H9 (cell line): ENCODE data around the gene RHNO1. TPM values are rescaled to one million over a fixed set of nuclear protein-coding genes. Genes with fewer than 3 reads are reported as not detected.

Experiments
- DNase-seq: peaks from one replicate; pipeline ENCODE4 v3.0.0-alpha.2; 2017
- H2AFZ ChIP-seq: one replicate; pipeline ENCODE4 v1.6.1; 2013; ENCODE audit warnings: mild to moderate bottlenecking, low read length, control low read depth, moderate library complexity
- H2AK5ac ChIP-seq: 2 replicates; pipeline ENCODE4 v1.6.1; 2013; ENCODE audit warnings: low read length, control low read depth, mixed read lengths; ENCODE audit not compliant: insufficient read length
- H2BK120ac ChIP-seq: one replicate; pipeline ENCODE4 v1.6.1; 2013; ENCODE audit warnings: low read depth, mild to moderate bottlenecking, low read length, control low read depth, inconsistent platforms; ENCODE audit not compliant: poor library complexity, severe bottlenecking
- H2BK12ac ChIP-seq: 2 replicates; pipeline ENCODE4 v1.6.1; 2013; ENCODE audit warnings: low read length, control low read depth, mixed read lengths, low read depth; ENCODE audit not compliant: insufficient read length
- H2BK15ac ChIP-seq: 2 replicates; pipeline ENCODE4 v1.6.1; 2013; ENCODE audit warnings: low read depth, low read length, control low read depth
- H2BK20ac ChIP-seq: one replicate; pipeline ENCODE4 v1.6.1; 2013; ENCODE audit warnings: low read depth, mild to moderate bottlenecking, low read length, control low read depth, inconsistent platforms; ENCODE audit not compliant: poor library complexity, severe bottlenecking
- H2BK5ac ChIP-seq: 2 replicates; pipeline ENCODE4 v1.6.1; 2013; ENCODE audit warnings: low read length, control low read depth, mixed read lengths; ENCODE audit not compliant: insufficient read length
- H3K14ac ChIP-seq: 2 replicates; pipeline ENCODE4 v1.6.1; 2013; ENCODE audit warnings: low read length, control low read depth; ENCODE audit not compliant: insufficient read depth
- H3K18ac ChIP-seq: 2 replicates; pipeline ENCODE4 v1.6.1; 2013; ENCODE audit warnings: low read depth, mild to moderate bottlenecking, mixed read lengths, low read length, control low read depth; ENCODE audit not compliant: insufficient read length
- H3K23ac ChIP-seq: 2 replicates; pipeline ENCODE4 v1.6.1; 2013; ENCODE audit warnings: low read length, control low read depth, mixed read lengths, low read depth; ENCODE audit not compliant: insufficient read length
- H3K23me2 ChIP-seq: 2 replicates; pipeline ENCODE4 v1.6.1; 2013; ENCODE audit warnings: low read depth, mild to moderate bottlenecking, mixed read lengths, low read length, control low read depth; ENCODE audit not compliant: insufficient read length, poor library complexity, severe bottlenecking
- H3K27ac ChIP-seq: 2 replicates; pipeline ENCODE4 v1.5.1; 2013; ENCODE audit warnings: low read length, control low read depth, mixed read lengths, low read depth; ENCODE audit not compliant: insufficient read length
- H3K27me3 ChIP-seq: 2 replicates; pipeline ENCODE4 v1.6.1; 2013; ENCODE audit warnings: low read length, control low read depth, inconsistent platforms; ENCODE audit not compliant: insufficient read depth
- H3K4ac ChIP-seq: 2 replicates; pipeline ENCODE4 v1.6.1; 2013; ENCODE audit warnings: low read depth, mild to moderate bottlenecking, control low read depth, inconsistent platforms, low read length, moderate library complexity
- H3K4me1 ChIP-seq: 2 replicates; pipeline ENCODE4 v1.6.1; 2013; ENCODE audit warnings: low read length, control low read depth, inconsistent platforms; ENCODE audit not compliant: insufficient read depth
- H3K4me2 ChIP-seq: 2 replicates; pipeline ENCODE4 v1.6.1; 2013; ENCODE audit warnings: low read length, control low read depth, mixed read lengths; ENCODE audit not compliant: insufficient read length, insufficient read depth
- H3K56ac ChIP-seq: 2 replicates; pipeline ENCODE4 v1.6.1; 2013; ENCODE audit warnings: low read depth, mild to moderate bottlenecking, mixed read lengths, low read length, control low read depth; ENCODE audit not compliant: insufficient read length
- H3K79me1 ChIP-seq: 2 replicates; pipeline ENCODE4 v1.6.1; 2013; ENCODE audit warnings: low read depth, mild to moderate bottlenecking, moderate library complexity, low read length, control low read depth, inconsistent platforms; ENCODE audit not compliant: insufficient read depth, poor library complexity, severe bottlenecking
- H3K79me2 ChIP-seq: 2 replicates; pipeline ENCODE4 v1.6.1; 2013; ENCODE audit warnings: low read length, control low read depth, inconsistent platforms; ENCODE audit not compliant: insufficient read depth
- H3K9ac ChIP-seq: 2 replicates; pipeline ENCODE4 v1.6.1; 2013; ENCODE audit warnings: low read length, control low read depth, mixed read lengths; ENCODE audit not compliant: insufficient read length; ENCODE audit errors: extremely low read depth
- H3K9me3 ChIP-seq: one replicate; pipeline ENCODE4 v1.6.1; 2013; ENCODE audit warnings: low read depth, low read length, inconsistent platforms; ENCODE audit not compliant: control insufficient read depth
- H3T11ph ChIP-seq: one replicate; pipeline ENCODE4 v1.6.1; 2013; ENCODE audit warnings: mild to moderate bottlenecking, low read length, control low read depth, inconsistent platforms
- H4K20me1 ChIP-seq: one replicate; pipeline ENCODE4 v1.6.1; 2013; ENCODE audit not compliant: control insufficient read depth, insufficient read length, insufficient read depth
- H4K5ac ChIP-seq: 2 replicates; pipeline ENCODE4 v1.6.1; 2013; ENCODE audit warnings: low read depth, mild to moderate bottlenecking, mixed read lengths, low read length, control low read depth; ENCODE audit not compliant: insufficient read length
- H4K8ac ChIP-seq: replicated peaks from 2 replicates; pipeline ENCODE4 v1.6.1; 2013; ENCODE audit warnings: low read length, control low read depth, mixed read lengths, low read depth; ENCODE audit not compliant: insufficient read length
- H4K91ac ChIP-seq: 2 replicates; pipeline ENCODE4 v1.6.1; 2013; ENCODE audit warnings: low read depth, mild to moderate bottlenecking, moderate library complexity, mixed read lengths, low read length, control low read depth; ENCODE audit not compliant: insufficient read length
- H3K27ac Mint-ChIP-seq, 3 experiments: 2 replicates in 2 of 3; 3 replicates in 1 of 3; pipeline ENCODE4 v1.8.0; 2020 to 2021; ENCODE audit warnings: mixed read lengths in 3 of 3, mild to moderate bottlenecking in 1 of 3, moderate library complexity in 1 of 3
- H3K27me3 Mint-ChIP-seq: 2 replicates; pipeline ENCODE4 v1.8.0; 2021; ENCODE audit warnings: low read depth, mild to moderate bottlenecking, moderate library complexity, mixed read lengths
- H3K36me3 Mint-ChIP-seq, 3 experiments: 2 replicates in 2 of 3; 3 replicates in 1 of 3; pipeline ENCODE4 v1.8.0; 2020 to 2021; ENCODE audit warnings: low read depth in 3 of 3, mixed read lengths in 3 of 3; ENCODE audit not compliant: insufficient read depth in 1 of 3
- H3K4me1 Mint-ChIP-seq, 2 experiments: 2 replicates each; pipeline ENCODE4 v1.8.0; 2020; ENCODE audit warnings: mixed read lengths in 2 of 2
- H3K4me3 Mint-ChIP-seq, 2 experiments: 2 replicates in 1 of 2; 3 replicates in 1 of 2; pipeline ENCODE4 v1.8.0; 2020 to 2021; ENCODE audit warnings: mild to moderate bottlenecking in 2 of 2, mixed read lengths in 2 of 2, moderate library complexity in 1 of 2
- H3K9me3 Mint-ChIP-seq, 2 experiments: 2 replicates in 1 of 2; 3 replicates in 1 of 2; pipeline ENCODE4 v1.8.0; 2020; ENCODE audit warnings: mild to moderate bottlenecking in 2 of 2, mixed read lengths in 2 of 2, moderate library complexity in 1 of 2
- WGBS: extraction: QIAGEN DNeasy Blood & Tissue Kit; methylation state at CpG from one replicate; pipeline ENCODE4 v1.1.7; 2013; ENCODE audit warnings: missing lambda C conversion rate, low lambda C conversion rate, mixed read lengths; ENCODE audit not compliant: insufficient read length; ENCODE audit errors: extremely low coverage; 5-methylcytosine and 5-hydroxymethylcytosine counted together
- total RNA-seq: library from RNA; stranded (reverse); gene quantifications from 2 replicates; pipeline ENCODE4 v1.2.1, GENCODE V29; 2021
- TF ChIP-seq, protein P1 (sequence below): fragments of 200-600 bp; sonication (generic); conservative IDR thresholded peaks from 3 replicates; pipeline ENCODE4 v1.8.0; 2021; ENCODE audit warnings: antibody characterized with exemption, mild to moderate bottlenecking

Gene RHNO1
- total RNA-seq, 1 experiment from 2014 or later: 36.7 TPM

DNA sequence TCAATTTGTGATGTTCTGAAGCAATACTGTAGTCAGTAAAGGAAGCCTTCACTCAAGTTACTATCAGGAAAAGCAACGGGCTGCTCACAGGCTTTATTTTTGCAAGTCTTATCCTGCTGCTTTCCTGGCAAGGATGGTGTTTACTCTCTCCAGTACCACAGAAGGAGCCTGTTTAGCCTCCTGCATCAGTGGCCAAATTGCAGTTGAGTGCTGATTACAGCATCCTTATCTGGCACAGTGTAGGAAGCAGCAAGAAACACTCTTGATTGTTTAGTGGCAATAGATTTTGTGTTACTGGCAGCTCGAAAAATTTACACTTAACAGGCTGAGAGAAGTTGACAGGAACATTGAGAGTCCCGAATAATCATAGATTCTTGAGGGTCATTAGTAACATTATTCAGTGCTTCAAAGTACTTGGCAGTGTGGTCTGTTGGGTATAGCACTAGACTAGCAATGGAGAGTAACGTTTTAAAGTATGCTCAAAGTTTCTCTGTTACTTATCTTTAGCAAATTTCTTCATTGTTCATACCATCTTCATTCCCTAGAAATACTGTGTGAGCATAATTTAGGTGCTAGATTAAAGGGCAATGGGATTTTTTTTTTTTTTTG lies 25.4 kb downstream of the RHNO1 start:
- Histone ChIP-seq H3K9ac (no peak overlapping the region), H4K20me1 (no peaks in the 10 kb centered on the region), H3K23me2 (no peaks in the 10 kb centered on the region), H4K91ac (no peak overlapping the region), H3K9me3 (no peaks in the 10 kb centered on the region), H4K5ac (no peak overlapping the region), H3K23ac (no peak overlapping the region), H2AFZ (no peak overlapping the region), H3K27me3 (no peaks in the 10 kb centered on the region), H3K79me2 (no peaks in the 10 kb centered on the region), H3K79me1 (no peaks in the 10 kb centered on the region), H3K18ac (no peak overlapping the region), H2BK15ac (no peak overlapping the region), H3T11ph (no peak overlapping the region), H3K4me1 (no peaks in the 10 kb centered on the region), H3K56ac (no peak overlapping the region), H2BK12ac (no peak overlapping the region), H2BK120ac (no peak overlapping the region), H3K27ac (no peak overlapping the region), H2AK5ac (no peak overlapping the region), H3K14ac (no peak overlapping the region), H2BK5ac (no peak overlapping the region), H3K4ac (no peak overlapping the region), H3K4me2 (no peak overlapping the region), H4K8ac (no peak overlapping the region), H2BK20ac (no peak overlapping the region)
- no CpG with 5 or more reads among the region's 4 CpGs for WGBS
- H3K4me1 Mint-ChIP-seq: peaks cover 2 to 10% of the 10 kb centered on the region in 2 experiments; a peak in 2 of 4 replicates
- H3K4me3 Mint-ChIP-seq: no peak overlapping the region
- no peaks in the 10 kb centered on the region for H3K36me3 Mint-ChIP-seq
- DNase-seq: no peak
- H3K9me3 Mint-ChIP-seq: no peaks in the 10 kb centered on the region
- peak overlapping the region in 1 of 3 experiments; percentile 41; a peak in 1 of 7 replicates for H3K27ac Mint-ChIP-seq
- TF ChIP-seq, protein P1, sequence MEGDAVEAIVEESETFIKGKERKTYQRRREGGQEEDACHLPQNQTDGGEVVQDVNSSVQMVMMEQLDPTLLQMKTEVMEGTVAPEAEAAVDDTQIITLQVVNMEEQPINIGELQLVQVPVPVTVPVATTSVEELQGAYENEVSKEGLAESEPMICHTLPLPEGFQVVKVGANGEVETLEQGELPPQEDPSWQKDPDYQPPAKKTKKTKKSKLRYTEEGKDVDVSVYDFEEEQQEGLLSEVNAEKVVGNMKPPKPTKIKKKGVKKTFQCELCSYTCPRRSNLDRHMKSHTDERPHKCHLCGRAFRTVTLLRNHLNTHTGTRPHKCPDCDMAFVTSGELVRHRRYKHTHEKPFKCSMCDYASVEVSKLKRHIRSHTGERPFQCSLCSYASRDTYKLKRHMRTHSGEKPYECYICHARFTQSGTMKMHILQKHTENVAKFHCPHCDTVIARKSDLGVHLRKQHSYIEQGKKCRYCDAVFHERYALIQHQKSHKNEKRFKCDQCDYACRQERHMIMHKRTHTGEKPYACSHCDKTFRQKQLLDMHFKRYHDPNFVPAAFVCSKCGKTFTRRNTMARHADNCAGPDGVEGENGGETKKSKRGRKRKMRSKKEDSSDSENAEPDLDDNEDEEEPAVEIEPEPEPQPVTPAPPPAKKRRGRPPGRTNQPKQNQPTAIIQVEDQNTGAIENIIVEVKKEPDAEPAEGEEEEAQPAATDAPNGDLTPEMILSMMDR: no peak
- H3K27me3 Mint-ChIP-seq: no peaks in the 10 kb centered on the region
